Gastroesophageal sphincter (tissue), 3 donors: ENCODE measurements around the gene XRCC4.

ENCODE experiments used
- POLR2A ChIP-seq, 2 donors: fragments of 450-650 bp; IDR thresholded peaks; one replicate each; pipeline ENCODE4 v1.6.1; 2017; ENCODE audit warnings: antibody characterized with exemption in 2 of 2, mild to moderate bottlenecking in 2 of 2, moderate library complexity in 1 of 2
- POLR2AphosphoS5 ChIP-seq: sonication (generic); formaldehyde crosslinking; IDR thresholded peaks from one replicate; pipeline ENCODE4 v1.6.1; 2017; ENCODE audit warnings: antibody characterized with exemption
- TF ChIP-seq, protein P1 (sequence below), 4 experiments: fragments of 200-600 bp in 2 of 4; fragments of 450-650 bp in 2 of 4; sonication (generic) in 1 of 4; IDR thresholded peaks; one replicate each; pipeline ENCODE4 v1.5.1; 2017 to 2019; ENCODE audit warnings: antibody characterized with exemption in 4 of 4, mild to moderate bottlenecking in 2 of 4, moderate library complexity in 2 of 4

DNA sequence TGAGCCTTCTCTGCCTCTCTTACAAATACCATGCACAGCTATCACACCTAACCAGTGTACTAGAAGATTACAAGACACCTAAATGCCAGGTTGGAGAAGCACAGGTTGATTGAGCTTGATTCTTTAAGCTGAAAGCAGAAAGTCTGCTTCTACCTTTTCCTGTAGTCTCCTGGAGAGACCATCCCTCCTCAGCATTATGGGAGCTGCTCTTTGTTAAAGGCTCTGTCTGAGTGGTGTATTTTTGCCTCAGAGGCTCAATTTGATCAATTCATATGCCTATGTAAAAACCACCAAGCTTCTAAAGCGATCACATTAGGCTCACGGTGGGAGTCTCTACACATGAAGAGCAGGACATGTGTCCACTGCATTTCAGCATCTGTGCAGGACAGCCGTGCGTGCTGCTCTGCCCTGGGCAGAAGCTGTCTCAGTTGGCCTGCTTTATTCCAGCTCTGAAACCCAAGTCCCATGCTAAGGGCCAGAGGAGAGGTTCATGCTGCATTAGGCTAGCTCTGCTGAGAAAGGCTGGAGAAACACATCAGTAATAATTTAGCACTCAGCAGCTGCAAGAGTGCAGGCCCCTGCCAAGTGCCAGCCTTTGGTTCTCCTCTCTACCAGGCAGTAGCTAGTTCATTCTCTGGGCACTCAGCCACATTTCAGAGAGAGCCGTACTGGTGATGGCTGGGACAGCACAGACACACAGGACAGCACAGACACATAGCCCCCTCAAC lies 41.8 kb upstream of the XRCC4 start:
- TF ChIP-seq, protein P1, sequence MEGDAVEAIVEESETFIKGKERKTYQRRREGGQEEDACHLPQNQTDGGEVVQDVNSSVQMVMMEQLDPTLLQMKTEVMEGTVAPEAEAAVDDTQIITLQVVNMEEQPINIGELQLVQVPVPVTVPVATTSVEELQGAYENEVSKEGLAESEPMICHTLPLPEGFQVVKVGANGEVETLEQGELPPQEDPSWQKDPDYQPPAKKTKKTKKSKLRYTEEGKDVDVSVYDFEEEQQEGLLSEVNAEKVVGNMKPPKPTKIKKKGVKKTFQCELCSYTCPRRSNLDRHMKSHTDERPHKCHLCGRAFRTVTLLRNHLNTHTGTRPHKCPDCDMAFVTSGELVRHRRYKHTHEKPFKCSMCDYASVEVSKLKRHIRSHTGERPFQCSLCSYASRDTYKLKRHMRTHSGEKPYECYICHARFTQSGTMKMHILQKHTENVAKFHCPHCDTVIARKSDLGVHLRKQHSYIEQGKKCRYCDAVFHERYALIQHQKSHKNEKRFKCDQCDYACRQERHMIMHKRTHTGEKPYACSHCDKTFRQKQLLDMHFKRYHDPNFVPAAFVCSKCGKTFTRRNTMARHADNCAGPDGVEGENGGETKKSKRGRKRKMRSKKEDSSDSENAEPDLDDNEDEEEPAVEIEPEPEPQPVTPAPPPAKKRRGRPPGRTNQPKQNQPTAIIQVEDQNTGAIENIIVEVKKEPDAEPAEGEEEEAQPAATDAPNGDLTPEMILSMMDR (IDR thresholded peaks at IDR 0.05), result no peak
- no peak for TF ChIP-seq POLR2A (IDR thresholded peaks at IDR 0.05)
- no peak for TF ChIP-seq POLR2AphosphoS5
